ENCODE results near the gene PNO1.

Gene PNO1

GRCh38 chr2:68190991-68191731 is 33.5 kb downstream of the PNO1 start:
- Histone ChIP-seq H3K4me2 (ENCODE audit: insufficient read depth, low read length, poor library complexity, severe bottlenecking) (no peak overlapping the region), H3K23ac (ENCODE audit: low read depth, low read length, poor library complexity) (no peak overlapping the region), H3K18ac (ENCODE audit: low read length) (no peak overlapping the region), H3K27ac (replicated peaks; ENCODE audit: low read length) (no peak overlapping the region), H3K36me3 (replicated peaks in 1 of 2; ENCODE audit: control insufficient read depth in 2 of 2, insufficient read depth in 2 of 2, low read length in 2 of 2) (peaks cover 0 to 9% of the 10 kb centered on the region in 2 donors), H3K9ac (ENCODE audit: low read depth, low read length, poor library complexity) (no peak overlapping the region), H3K27me3 (ENCODE audit: control insufficient read depth in 3 of 3, insufficient read depth in 3 of 3, low read depth in 1 of 3, low read length in 3 of 3) (no peaks in the 10 kb centered on the region), H2BK15ac (ENCODE audit: low read length) (no peak overlapping the region), H2AFZ (ENCODE audit: low read length) (no peak overlapping the region), H3K14ac (ENCODE audit: low read length) (no peak overlapping the region), H3K9me3 (replicated peaks in 1 of 2; ENCODE audit: control insufficient read depth in 2 of 2, insufficient read depth in 1 of 2, low read depth in 1 of 2, low read length in 2 of 2) (no peaks in the 10 kb centered on the region), H4K91ac (ENCODE audit: low read depth, low read length, poor library complexity) (no peak overlapping the region), H2BK12ac (ENCODE audit: low read length) (no peak overlapping the region), H4K8ac (ENCODE audit: low read depth, low read length) (no peak overlapping the region), H2BK5ac (ENCODE audit: low read length) (no peak overlapping the region), H3K4ac (ENCODE audit: low read length) (no peak overlapping the region), H3K4me3 (ENCODE audit: low read length in 2 of 2) (no peak overlapping the region), H3K4me1 (ENCODE audit: control insufficient read depth in 2 of 2, insufficient read depth in 1 of 2, low read depth in 1 of 2, low read length in 2 of 2) (no peaks in the 10 kb centered on the region), H3K79me1 (ENCODE audit: low read depth, low read length) (peaks cover 2% of the 10 kb centered on the region), H2AK5ac (ENCODE audit: low read depth, low read length) (no peak overlapping the region), H2BK120ac (ENCODE audit: low read depth, low read length) (no peak overlapping the region)
- WGBS, 2 donors (ENCODE audit: extremely low coverage in 2 of 2, insufficient read length in 2 of 2, insufficient replicate concordance in 1 of 2) = no CpG with 5 or more reads among the region's 3 CpGs
- no peak for DNase-seq (ENCODE audit: low spot score)

GRCh38 chr2:68193144-68193543 is 35.5 kb downstream of the PNO1 start:
- H3K9ac ChIP-seq (ENCODE audit: low read depth, low read length, poor library complexity) = no peak overlapping the region
- H2AFZ ChIP-seq (ENCODE audit: low read length) = no peak overlapping the region
- H2BK12ac ChIP-seq (ENCODE audit: low read length) = no peak overlapping the region
- no peak overlapping the region for H4K8ac ChIP-seq (ENCODE audit: low read depth, low read length)
- H3K4me3 ChIP-seq (ENCODE audit: low read length in 2 of 2) = no peak overlapping the region
- WGBS, 2 donors (ENCODE audit: extremely low coverage in 2 of 2, insufficient read length in 2 of 2, insufficient replicate concordance in 1 of 2) = no CpG with 5 or more reads among the region's 3 CpGs
- H2BK120ac ChIP-seq (ENCODE audit: low read depth, low read length) = no peak overlapping the region
- no peak overlapping the region for H2BK15ac ChIP-seq (ENCODE audit: low read length)
- H3K4me1 ChIP-seq (ENCODE audit: control insufficient read depth in 2 of 2, insufficient read depth in 1 of 2, low read depth in 1 of 2, low read length in 2 of 2) = no peaks in the 10 kb centered on the region
- no peaks in the 10 kb centered on the region for H3K9me3 ChIP-seq (replicated peaks in 1 of 2; ENCODE audit: control insufficient read depth in 2 of 2, insufficient read depth in 1 of 2, low read depth in 1 of 2, low read length in 2 of 2)
- H3K14ac ChIP-seq (ENCODE audit: low read length) = no peak overlapping the region
- H3K79me1 ChIP-seq (ENCODE audit: low read depth, low read length) = peaks cover 2% of the 10 kb centered on the region
- no peaks in the 10 kb centered on the region for H3K27me3 ChIP-seq (ENCODE audit: control insufficient read depth in 3 of 3, insufficient read depth in 3 of 3, low read depth in 1 of 3, low read length in 3 of 3)
- no peak overlapping the region for H3K4ac ChIP-seq (ENCODE audit: low read length)
- H4K91ac ChIP-seq (ENCODE audit: low read depth, low read length, poor library complexity) = no peak overlapping the region
- H3K18ac ChIP-seq (ENCODE audit: low read length) = no peak overlapping the region
- H3K23ac ChIP-seq (ENCODE audit: low read depth, low read length, poor library complexity) = no peak overlapping the region
- H2BK5ac ChIP-seq (ENCODE audit: low read length) = no peak overlapping the region
- no peak for DNase-seq (ENCODE audit: low spot score)
- no peak overlapping the region for H2AK5ac ChIP-seq (ENCODE audit: low read depth, low read length)
- H3K36me3 ChIP-seq (replicated peaks in 1 of 2; ENCODE audit: control insufficient read depth in 2 of 2, insufficient read depth in 2 of 2, low read length in 2 of 2) = peaks cover 0 to 10% of the 10 kb centered on the region in 2 donors
- no peak overlapping the region for H3K27ac ChIP-seq (replicated peaks; ENCODE audit: low read length)
- no peak overlapping the region for H3K4me2 ChIP-seq (ENCODE audit: insufficient read depth, low read length, poor library complexity, severe bottlenecking)

- Histone ChIP-seq H3K36me3 (replicated peaks in 1 of 2; ENCODE audit: control insufficient read depth in 2 of 2, insufficient read depth in 2 of 2, low read length in 2 of 2) (peaks cover 0 to 10% of the 10 kb centered on the region in 2 donors), H3K79me1 (ENCODE audit: low read depth, low read length) (peaks cover 2% of the 10 kb centered on the region), H3K27ac (replicated peaks; ENCODE audit: low read length) (no peak overlapping the region), H2BK5ac (ENCODE audit: low read length) (no peak overlapping the region), H2AK5ac (ENCODE audit: low read depth, low read length) (no peak overlapping the region), H4K91ac (ENCODE audit: low read depth, low read length, poor library complexity) (no peak overlapping the region), H3K18ac (ENCODE audit: low read length) (no peak overlapping the region), H3K4me1 (ENCODE audit: control insufficient read depth in 2 of 2, insufficient read depth in 1 of 2, low read depth in 1 of 2, low read length in 2 of 2) (no peaks in the 10 kb centered on the region), H3K9ac (ENCODE audit: low read depth, low read length, poor library complexity) (no peak overlapping the region), H3K27me3 (ENCODE audit: control insufficient read depth in 3 of 3, insufficient read depth in 3 of 3, low read depth in 1 of 3, low read length in 3 of 3) (no peaks in the 10 kb centered on the region), H3K23ac (ENCODE audit: low read depth, low read length, poor library complexity) (no peak overlapping the region), H4K8ac (ENCODE audit: low read depth, low read length) (no peak overlapping the region), H3K14ac (ENCODE audit: low read length) (no peak overlapping the region), H2BK120ac (ENCODE audit: low read depth, low read length) (no peak overlapping the region), H3K9me3 (replicated peaks in 1 of 2; ENCODE audit: control insufficient read depth in 2 of 2, insufficient read depth in 1 of 2, low read depth in 1 of 2, low read length in 2 of 2) (no peaks in the 10 kb centered on the region), H2BK15ac (ENCODE audit: low read length) (no peak overlapping the region), H3K4me2 (ENCODE audit: insufficient read depth, low read length, poor library complexity, severe bottlenecking) (no peak overlapping the region), H3K4ac (ENCODE audit: low read length) (no peak overlapping the region), H2BK12ac (ENCODE audit: low read length) (no peak overlapping the region), H3K4me3 (ENCODE audit: low read length in 2 of 2) (no peak overlapping the region), H2AFZ (ENCODE audit: low read length) (no peak overlapping the region)
- no peak for DNase-seq (ENCODE audit: low spot score)
- WGBS, 2 donors (ENCODE audit: extremely low coverage in 2 of 2, insufficient read length in 2 of 2, insufficient replicate concordance in 1 of 2) = no CpG with 5 or more reads among the region's 4 CpGs
Observed at GRCh38 chr2:68193787-68194372, 36.2 kb downstream of the PNO1 start.

GRCh38 chr2:68195096-68195495 is 37.4 kb downstream of the PNO1 start:
- Histone ChIP-seq H2BK12ac (ENCODE audit: low read length) (no peak overlapping the region), H3K36me3 (replicated peaks in 1 of 2; ENCODE audit: control insufficient read depth in 2 of 2, insufficient read depth in 2 of 2, low read length in 2 of 2) (peaks cover 0 to 10% of the 10 kb centered on the region in 2 donors), H3K27ac (replicated peaks; ENCODE audit: low read length) (no peak overlapping the region), H3K4me2 (ENCODE audit: insufficient read depth, low read length, poor library complexity, severe bottlenecking) (no peak overlapping the region), H3K4me1 (ENCODE audit: control insufficient read depth in 2 of 2, insufficient read depth in 1 of 2, low read depth in 1 of 2, low read length in 2 of 2) (no peaks in the 10 kb centered on the region), H4K8ac (ENCODE audit: low read depth, low read length) (no peak overlapping the region), H4K91ac (ENCODE audit: low read depth, low read length, poor library complexity) (no peak overlapping the region), H3K9ac (ENCODE audit: low read depth, low read length, poor library complexity) (no peak overlapping the region), H3K9me3 (replicated peaks in 1 of 2; ENCODE audit: control insufficient read depth in 2 of 2, insufficient read depth in 1 of 2, low read depth in 1 of 2, low read length in 2 of 2) (no peaks in the 10 kb centered on the region), H2BK15ac (ENCODE audit: low read length) (no peak overlapping the region), H2BK5ac (ENCODE audit: low read length) (no peak overlapping the region), H3K18ac (ENCODE audit: low read length) (no peak overlapping the region), H3K79me1 (ENCODE audit: low read depth, low read length) (peaks cover 2% of the 10 kb centered on the region), H3K4ac (ENCODE audit: low read length) (no peak overlapping the region), H3K23ac (ENCODE audit: low read depth, low read length, poor library complexity) (no peak overlapping the region), H3K14ac (ENCODE audit: low read length) (no peak overlapping the region), H2AFZ (ENCODE audit: low read length) (no peak overlapping the region), H3K4me3 (ENCODE audit: low read length in 2 of 2) (no peak overlapping the region), H2AK5ac (ENCODE audit: low read depth, low read length) (no peak overlapping the region), H3K27me3 (ENCODE audit: control insufficient read depth in 3 of 3, insufficient read depth in 3 of 3, low read depth in 1 of 3, low read length in 3 of 3) (no peaks in the 10 kb centered on the region), H2BK120ac (ENCODE audit: low read depth, low read length) (no peak overlapping the region)
- DNase-seq (ENCODE audit: low spot score) = no peak
